Right cardiac atrium (tissue), 5 donors: Measurements from ENCODE around the gene CALM3. TPM values are rescaled to one million over a fixed set of nuclear protein-coding genes. Genes with fewer than 3 reads are reported as not detected.
A peak's percentile ranks its signal among the peaks of the same experiment; 100 is the strongest.

ENCODE experiments used
- ATAC-seq, 2 donors: fragments of 200-7000 bp; cut with Tn5 transposase; one replicate each; pipeline versions ENCODE4 v1.8.0 to v1.9.1; 2020; ENCODE audit warnings: moderate library complexity in 2 of 2, mild to moderate bottlenecking in 1 of 2
- DNase-seq, 3 donors: peaks; one replicate each; pipeline ENCODE4 v3.0.0-alpha.2; 2020
- H3K27ac ChIP-seq: one replicate; pipeline ENCODE4 v1.5.1; 2013; ENCODE audit warnings: mild to moderate bottlenecking, low read length, control low read depth, moderate library complexity
- H3K27me3 ChIP-seq: one replicate; pipeline ENCODE4 v1.6.1; 2013; ENCODE audit not compliant: control insufficient read depth, insufficient read depth
- H3K4me1 ChIP-seq: one replicate; pipeline ENCODE4 v1.6.1; 2013; ENCODE audit warnings: low read length; ENCODE audit not compliant: control insufficient read depth, insufficient read depth
- H3K4me3 ChIP-seq: one replicate; pipeline ENCODE4 v1.5.1; 2013; ENCODE audit warnings: low read length, control low read depth
- H3K9me3 ChIP-seq: one replicate; pipeline ENCODE4 v1.6.1; 2013; ENCODE audit warnings: low read length; ENCODE audit not compliant: control insufficient read depth
- WGBS: extraction: QIAGEN DNeasy Blood & Tissue Kit; methylation state at CpG from one replicate; pipeline ENCODE4 v1.1.7; 2013; 5-methylcytosine and 5-hydroxymethylcytosine counted together
- intact Hi-C, 4 donors: fragments of 100-400 bp; cut with DNase I; formaldehyde crosslinking; loops; one replicate each; pipeline versions ENCODE4 v1.11.0 to v1.14.0; 2022 to 2023
- polyA plus RNA-seq: library from polyadenylated mRNA; stranded (reverse); fragments of 200-250 nt; gene quantifications from one replicate; pipeline ENCODE4 v1.2.3, GENCODE V29; 2013
- total RNA-seq, 4 donors: library from RNA; stranded (reverse); fragmentation: NEBNext Ultra II Directional; extraction: Animal tissue kit (Norgen Biotek cat#: 25700); gene quantifications; one replicate each; pipeline ENCODE4 v1.2.1, GENCODE V29; 2021
- donor health status: healthy with polysubstance abuse.
- donor health status: DM: no; HTN: yes; CAD: no.
- donor health status: DM: no; HTN: no; CAD: no.
- donor health status: DM: no; HTN: yes; CAD: no; lungs with severe emphysema.
- donor health status: DM: yes; HTN: yes; CAD: no.

Gene CALM3
- total and polyA plus RNA-seq, 5 donors: 232 to 365 (median 346) TPM

GRCh38 chr19:46617601-46618000, 16.5 kb downstream of the CALM3 start:
- Histone ChIP-seq H3K27me3 (no peaks in the 10 kb centered on the region), H3K4me3 (no peak overlapping the region), H3K4me1 (peaks cover 6% of the 10 kb centered on the region), H3K27ac (no peak overlapping the region), H3K9me3 (no peaks in the 10 kb centered on the region)
- peak in 2 of 3 donors; percentile 8 to 20 for DNase-seq
- ATAC-seq: no peak
- intact Hi-C loops: loop anchor here in 3 of 4 donors (5.0 to 10.0 kb wide), 3 partner anchors 45 to 227 kb away; partner anchors contain the start of gene DACT3 (in 2 of the 3)
- WGBS: 85% methylated on average over 6 of the region's 6 CpGs

GRCh38 chr19:46618670-46619231, 17.6 kb downstream of the CALM3 start:
- H3K4me1 ChIP-seq: peaks cover 6% of the 10 kb centered on the region
- DNase-seq: peak in 2 of 3 donors; percentile 28 to 36
- intact Hi-C loops: loop anchor here in 3 of 4 donors (5.0 to 10.0 kb wide), 3 partner anchors 44 to 226 kb away; partner anchors contain the start of gene DACT3 (in 2 of the 3)
- 41% methylated on average over 9 of the region's 9 CpGs for WGBS
- H3K9me3 ChIP-seq: no peaks in the 10 kb centered on the region
- peak; percentile 5 to 18 for ATAC-seq
- H3K27ac ChIP-seq: peak overlapping the region; percentile 50
- no peak overlapping the region for H3K4me3 ChIP-seq
- H3K27me3 ChIP-seq: no peaks in the 10 kb centered on the region

- Histone ChIP-seq H3K4me1 (peaks cover 6% of the 10 kb centered on the region), H3K27me3 (no peaks in the 10 kb centered on the region), H3K27ac (no peak overlapping the region), H3K9me3 (no peaks in the 10 kb centered on the region), H3K4me3 (no peak overlapping the region)
- DNase-seq (no peak), ATAC-seq (no peak)
- 81% methylated on average over 3 of the region's 3 CpGs for WGBS
- intact Hi-C loops: no loop called here
Observed at GRCh38 chr19:46620267-46620666, 19.1 kb downstream of the CALM3 start.

GRCh38 chr19:46620716-46621115, 19.6 kb downstream of the CALM3 start:
- ATAC-seq: no peak
- no peaks in the 10 kb centered on the region for H3K27me3 ChIP-seq
- H3K27ac ChIP-seq: peak overlapping the region; percentile 4
- H3K4me1 ChIP-seq: peaks cover 6% of the 10 kb centered on the region
- peak; percentile 39 to 76 (median 70) for DNase-seq
- WGBS: 47% methylated on average over 6 of the region's 6 CpGs
- H3K4me3 ChIP-seq: no peak overlapping the region
- intact Hi-C loops: no loop called here
- H3K9me3 ChIP-seq: no peaks in the 10 kb centered on the region

GRCh38 chr19:46621191-46622117, 20.3 kb downstream of the CALM3 start:
- intact Hi-C loops: no loop called here
- 49% methylated on average over 32 of the region's 32 CpGs for WGBS
- ATAC-seq: no peak
- DNase-seq: peak; percentile 6 to 64 (median 63)
- no peak overlapping the region for H3K4me3 ChIP-seq
- peak overlapping the region; percentile 4 for H3K27ac ChIP-seq
- H3K4me1 ChIP-seq: peaks cover 6% of the 10 kb centered on the region
- H3K9me3 ChIP-seq: no peaks in the 10 kb centered on the region
- H3K27me3 ChIP-seq: no peaks in the 10 kb centered on the region

- ATAC-seq (no peak), DNase-seq (peak in 2 of 3 donors; percentile 6 to 28)
- intact Hi-C loops: no loop called here
- peaks cover 6% of the 10 kb centered on the region for H3K4me1 ChIP-seq
- no peak overlapping the region for H3K4me3 ChIP-seq
- no peak overlapping the region for H3K27ac ChIP-seq
- no peaks in the 10 kb centered on the region for H3K27me3 ChIP-seq
- WGBS: 63% methylated on average over 7 of the region's 7 CpGs
- H3K9me3 ChIP-seq: no peaks in the 10 kb centered on the region
Observed at GRCh38 chr19:46622118-46622446, 21.0 kb downstream of the CALM3 start.

- ATAC-seq: no peak
- Histone ChIP-seq H3K4me3 (peak overlapping the region; percentile 22), H3K4me1 (peaks cover 4% of the 10 kb centered on the region), H3K27ac (peak overlapping the region; percentile 18), H3K27me3 (no peaks in the 10 kb centered on the region), H3K9me3 (no peaks in the 10 kb centered on the region)
- WGBS: 83% methylated on average over 35 of the region's 35 CpGs
- intact Hi-C loops: no loop called here
- no peak for DNase-seq
Observed at GRCh38 chr19:46623915-46624502, 22.9 kb downstream of the CALM3 start.

GRCh38 chr19:46624958-46625661, 24.0 kb downstream of the CALM3 start, which contains the start of gene PTGIR:
PTGIR (minus strand) TSS chr19:46625089; CDS start chr19:46624225, 864 bp downstream.
- Histone ChIP-seq H3K4me1 (no peaks in the 10 kb centered on the region), H3K4me3 (peak within 1 kb of the TSS; percentile 22), H3K9me3 (no peaks in the 10 kb centered on the region), H3K27me3 (no peaks in the 10 kb centered on the region), H3K27ac (peak within 1 kb of the TSS; percentile 91)
- DNase-seq (peak; percentile 85 to 93 (median 91)), ATAC-seq (peak; percentile 78 to 83)
- intact Hi-C loops: no loop called here
- WGBS: 28% methylated on average over 13 of the region's 13 CpGs

GRCh38 chr19:46625731-46626130, 24.6 kb downstream of the CALM3 start:
- DNase-seq (peak in 2 of 3 donors; percentile 76 to 82), ATAC-seq (peak; percentile 3)
- Histone ChIP-seq H3K4me3 (no peak overlapping the region), H3K27me3 (no peaks in the 10 kb centered on the region), H3K27ac (peak overlapping the region; percentile 91), H3K9me3 (no peaks in the 10 kb centered on the region), H3K4me1 (no peaks in the 10 kb centered on the region)
- 56% methylated on average over 12 of the region's 12 CpGs for whole genome bisulfite sequencing
- intact Hi-C loops: no loop called here

- DNase-seq (peak in 2 of 3 donors; percentile 63 to 64), ATAC-seq (no peak)
- Histone ChIP-seq H3K4me3 (no peak overlapping the region), H3K4me1 (no peaks in the 10 kb centered on the region), H3K27ac (peak overlapping the region; percentile 19), H3K9me3 (no peaks in the 10 kb centered on the region), H3K27me3 (no peaks in the 10 kb centered on the region)
- WGBS: 44% methylated on average over 14 of the region's 14 CpGs
- intact Hi-C loops: no loop called here
Observed at GRCh38 chr19:46626446-46626845, 25.3 kb downstream of the CALM3 start.
